ENCODE data around the gene MIER1. TPM values are rescaled to one million over a fixed set of nuclear protein-coding genes. Genes with fewer than 3 reads are reported as not detected.

Gene MIER1
- total RNA-seq, 1 experiment from 2014 or later, result 33.7 TPM

DNA sequence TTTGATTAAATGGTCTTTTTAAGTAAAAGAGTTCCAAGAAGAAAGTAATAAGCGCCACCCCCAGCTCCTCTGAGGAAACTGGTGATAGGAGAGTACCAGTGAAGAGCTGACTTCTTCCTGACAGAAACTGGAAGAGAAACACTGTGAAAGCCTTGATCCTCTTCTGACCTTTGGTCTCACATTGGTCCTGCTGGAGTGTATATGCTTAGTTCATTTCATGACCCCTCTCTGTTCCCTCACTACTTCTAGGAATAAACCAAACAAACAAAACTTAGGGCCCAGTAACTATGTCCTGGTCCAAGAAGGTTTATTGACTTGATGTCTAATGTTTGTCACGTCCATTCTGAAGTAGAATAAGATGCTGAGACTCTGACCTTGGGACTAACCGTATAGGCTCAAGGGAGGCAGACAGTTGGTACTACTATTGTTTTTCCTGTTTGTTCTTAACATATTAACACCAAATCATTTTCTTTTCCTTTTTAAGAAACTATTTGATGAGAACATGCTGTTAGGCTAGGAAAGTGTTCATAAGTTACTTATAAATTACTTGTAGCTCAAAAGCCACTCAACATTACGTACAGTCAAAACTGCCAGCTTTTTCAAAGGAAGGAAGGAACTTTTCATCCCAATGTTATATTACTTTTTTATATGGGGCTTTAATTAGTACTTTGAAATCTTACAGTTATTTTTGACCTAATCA is 57.9 kb downstream of the MIER1 start:
- Histone ChIP-seq H3K36me3 (ENCODE audit: control insufficient read depth, insufficient read depth, low read length) (peaks cover 73% of the 10 kb centered on the region), H3K27me3 (ENCODE audit: control insufficient read depth, insufficient read depth, low read length) (no peaks in the 10 kb centered on the region), H3K9me3 (ENCODE audit: control insufficient read depth, insufficient read depth, low read depth, low read length) (no peaks in the 10 kb centered on the region), H3K4me3 (ENCODE audit: low read depth in 2 of 2, low read length in 2 of 2) (no peak overlapping the region), H3K4me1 (ENCODE audit: control insufficient read depth, insufficient read depth, low read length) (peaks cover 9% of the 10 kb centered on the region; the same call in 1 of the 2 replicates), H3K27ac (ENCODE audit: low read length) (no peak overlapping the region)
- DNase-seq (ENCODE audit: low read depth, low spot score) (no peak), ATAC-seq (no peak)
- POLR2A ChIA-PET, result interaction anchor here (0.6 kb wide), 1 partner anchor 549 kb away, joined by 3 read pairs; no protein-coding TSS in a partner anchor
- intact Hi-C loops (cut with micrococcal nuclease; ENCODE audit: unreplicated experiment) (no loop called here), in situ Hi-C loops (cut with HindIII; ENCODE audit: low pct_unique_long_range_greater_than_20kb, low sequenced_read_pairs) (no loop called here)
- CTCF ChIA-PET, result no interaction called here
- BruUV-seq (replicated peaks), result no TSS peak
- TF ChIP-seq SIN3A (IDR thresholded peaks at IDR 0.05; ENCODE audit: borderline replicate concordance, insufficient read depth, low read depth, low read length) (no peak), TCF7L2 (IDR thresholded peaks at IDR 0.05; ENCODE audit: low read depth, low read length) (no peak), POLR2AphosphoS5 (IDR thresholded peaks at IDR 0.05; ENCODE audit: low read depth, low read length) (no peak)
- TF ChIP-seq, protein P1, sequence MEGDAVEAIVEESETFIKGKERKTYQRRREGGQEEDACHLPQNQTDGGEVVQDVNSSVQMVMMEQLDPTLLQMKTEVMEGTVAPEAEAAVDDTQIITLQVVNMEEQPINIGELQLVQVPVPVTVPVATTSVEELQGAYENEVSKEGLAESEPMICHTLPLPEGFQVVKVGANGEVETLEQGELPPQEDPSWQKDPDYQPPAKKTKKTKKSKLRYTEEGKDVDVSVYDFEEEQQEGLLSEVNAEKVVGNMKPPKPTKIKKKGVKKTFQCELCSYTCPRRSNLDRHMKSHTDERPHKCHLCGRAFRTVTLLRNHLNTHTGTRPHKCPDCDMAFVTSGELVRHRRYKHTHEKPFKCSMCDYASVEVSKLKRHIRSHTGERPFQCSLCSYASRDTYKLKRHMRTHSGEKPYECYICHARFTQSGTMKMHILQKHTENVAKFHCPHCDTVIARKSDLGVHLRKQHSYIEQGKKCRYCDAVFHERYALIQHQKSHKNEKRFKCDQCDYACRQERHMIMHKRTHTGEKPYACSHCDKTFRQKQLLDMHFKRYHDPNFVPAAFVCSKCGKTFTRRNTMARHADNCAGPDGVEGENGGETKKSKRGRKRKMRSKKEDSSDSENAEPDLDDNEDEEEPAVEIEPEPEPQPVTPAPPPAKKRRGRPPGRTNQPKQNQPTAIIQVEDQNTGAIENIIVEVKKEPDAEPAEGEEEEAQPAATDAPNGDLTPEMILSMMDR (IDR thresholded peaks at IDR 0.05), result no peak
- TF ChIP-seq, protein P2, sequence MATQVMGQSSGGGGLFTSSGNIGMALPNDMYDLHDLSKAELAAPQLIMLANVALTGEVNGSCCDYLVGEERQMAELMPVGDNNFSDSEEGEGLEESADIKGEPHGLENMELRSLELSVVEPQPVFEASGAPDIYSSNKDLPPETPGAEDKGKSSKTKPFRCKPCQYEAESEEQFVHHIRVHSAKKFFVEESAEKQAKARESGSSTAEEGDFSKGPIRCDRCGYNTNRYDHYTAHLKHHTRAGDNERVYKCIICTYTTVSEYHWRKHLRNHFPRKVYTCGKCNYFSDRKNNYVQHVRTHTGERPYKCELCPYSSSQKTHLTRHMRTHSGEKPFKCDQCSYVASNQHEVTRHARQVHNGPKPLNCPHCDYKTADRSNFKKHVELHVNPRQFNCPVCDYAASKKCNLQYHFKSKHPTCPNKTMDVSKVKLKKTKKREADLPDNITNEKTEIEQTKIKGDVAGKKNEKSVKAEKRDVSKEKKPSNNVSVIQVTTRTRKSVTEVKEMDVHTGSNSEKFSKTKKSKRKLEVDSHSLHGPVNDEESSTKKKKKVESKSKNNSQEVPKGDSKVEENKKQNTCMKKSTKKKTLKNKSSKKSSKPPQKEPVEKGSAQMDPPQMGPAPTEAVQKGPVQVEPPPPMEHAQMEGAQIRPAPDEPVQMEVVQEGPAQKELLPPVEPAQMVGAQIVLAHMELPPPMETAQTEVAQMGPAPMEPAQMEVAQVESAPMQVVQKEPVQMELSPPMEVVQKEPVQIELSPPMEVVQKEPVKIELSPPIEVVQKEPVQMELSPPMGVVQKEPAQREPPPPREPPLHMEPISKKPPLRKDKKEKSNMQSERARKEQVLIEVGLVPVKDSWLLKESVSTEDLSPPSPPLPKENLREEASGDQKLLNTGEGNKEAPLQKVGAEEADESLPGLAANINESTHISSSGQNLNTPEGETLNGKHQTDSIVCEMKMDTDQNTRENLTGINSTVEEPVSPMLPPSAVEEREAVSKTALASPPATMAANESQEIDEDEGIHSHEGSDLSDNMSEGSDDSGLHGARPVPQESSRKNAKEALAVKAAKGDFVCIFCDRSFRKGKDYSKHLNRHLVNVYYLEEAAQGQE (IDR thresholded peaks at IDR 0.05; ENCODE audit: insufficient read depth in 1 of 2, low read depth in 2 of 2, low read length in 1 of 2), result no peak

GRCh38 chr1:66984491-66984890 is 59.7 kb downstream of the MIER1 start:
- no peak for TF ChIP-seq POLR2AphosphoS5 (IDR thresholded peaks at IDR 0.05; ENCODE audit: low read depth, low read length)
- TF ChIP-seq, protein P2 (IDR thresholded peaks at IDR 0.05; ENCODE audit: insufficient read depth in 1 of 2, low read depth in 2 of 2, low read length in 1 of 2), result no peak
- TF ChIP-seq, protein P1 (IDR thresholded peaks at IDR 0.05), result no peak
- no peak for TF ChIP-seq SIN3A (IDR thresholded peaks at IDR 0.05; ENCODE audit: borderline replicate concordance, insufficient read depth, low read depth, low read length)
- TF ChIP-seq TCF7L2 (IDR thresholded peaks at IDR 0.05; ENCODE audit: low read depth, low read length), result no peak
- in situ Hi-C loops (cut with HindIII; ENCODE audit: low pct_unique_long_range_greater_than_20kb, low sequenced_read_pairs), result no loop called here
- Histone ChIP-seq H3K4me1 (ENCODE audit: control insufficient read depth, insufficient read depth, low read length) (peaks cover 9% of the 10 kb centered on the region; the same call in 1 of the 2 replicates), H3K27me3 (ENCODE audit: control insufficient read depth, insufficient read depth, low read length) (no peaks in the 10 kb centered on the region), H3K27ac (ENCODE audit: low read length) (no peak overlapping the region), H3K4me3 (ENCODE audit: low read depth in 2 of 2, low read length in 2 of 2) (no peak overlapping the region), H3K36me3 (ENCODE audit: control insufficient read depth, insufficient read depth, low read length) (peaks cover 76% of the 10 kb centered on the region), H3K9me3 (ENCODE audit: control insufficient read depth, insufficient read depth, low read depth, low read length) (no peaks in the 10 kb centered on the region)
- DNase-seq (ENCODE audit: low read depth, low spot score), result no peak
- CTCF ChIA-PET, result no interaction called here
- POLR2A ChIA-PET, result interaction anchor here (0.6 kb wide), 1 partner anchor 18 kb away, joined by 3 read pairs; no protein-coding TSS in a partner anchor
- intact Hi-C loops (cut with micrococcal nuclease; ENCODE audit: unreplicated experiment), result no loop called here
- ATAC-seq, result no peak
- BruUV-seq (replicated peaks), result no TSS peak
